NT2/D1 (cell line): ENCODE results near the gene PEF1.

ENCODE experiments used
- SUZ12 ChIP-seq: IDR thresholded peaks from 2 replicates; pipeline ENCODE4 v1.6.1; 2011; ENCODE audit not compliant: insufficient read length, insufficient read depth; ENCODE audit errors: extremely low read depth
- YY1 ChIP-seq: IDR thresholded peaks from 2 replicates; pipeline ENCODE4 v1.6.1; 2011; ENCODE audit not compliant: insufficient read length, insufficient read depth

DNA sequence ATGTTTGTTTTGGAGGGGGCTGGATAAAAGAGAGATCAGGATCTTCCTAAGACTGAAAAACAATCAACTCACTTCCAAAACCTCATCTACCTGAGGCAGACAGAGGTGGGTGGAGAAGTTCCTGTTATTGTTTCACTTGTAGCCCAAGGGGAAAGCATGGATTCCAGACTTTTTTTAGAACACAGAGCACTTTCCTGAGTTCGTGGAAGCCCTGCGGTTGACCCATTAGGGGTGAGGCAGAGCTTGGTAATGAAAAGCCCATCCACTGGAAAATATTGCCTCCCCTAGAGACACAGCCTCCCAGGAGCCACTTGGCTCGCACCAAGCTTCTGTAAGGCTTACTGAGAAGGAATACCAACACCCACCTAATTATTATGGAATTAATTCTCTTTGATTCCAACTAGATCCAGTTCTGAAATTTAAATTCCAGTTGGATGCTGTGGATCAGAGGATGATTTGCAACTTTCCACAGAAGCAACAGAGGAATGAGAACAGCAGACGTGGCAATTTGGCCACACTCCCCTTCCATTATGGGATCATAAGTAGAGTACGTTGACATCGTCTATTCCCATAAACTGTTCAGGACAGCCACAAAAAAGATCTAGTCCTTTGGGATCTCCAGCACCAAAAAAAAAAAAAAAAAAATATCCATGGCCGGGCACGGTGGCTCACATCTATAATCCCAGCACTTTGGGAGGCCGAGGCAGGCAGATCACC lies 4.1 kb upstream of the PEF1 start:
- TF ChIP-seq SUZ12 = no peak
- no peak for TF ChIP-seq YY1
